Stimulated activated CD4-positive, alpha-beta T cell treated with anti-CD3 and anti-CD28 coated beads, Interleukin-2, amount 100 ng/mL, for 24 hours (primary cell): Measurements from ENCODE around the gene MANEAL.

ENCODE experiments used
- DNase-seq, 2 donors: peaks; one replicate each; pipeline ENCODE4 v3.0.0-alpha.2; 2020

Gene MANEAL

GRCh38 chr1:37831109-37831508 lies 37.5 kb downstream of the MANEAL start:
- DNase-seq: no peak

GRCh38 chr1:37831809-37832208 lies 38.2 kb downstream of the MANEAL start:
- DNase-seq: no peak

DNA sequence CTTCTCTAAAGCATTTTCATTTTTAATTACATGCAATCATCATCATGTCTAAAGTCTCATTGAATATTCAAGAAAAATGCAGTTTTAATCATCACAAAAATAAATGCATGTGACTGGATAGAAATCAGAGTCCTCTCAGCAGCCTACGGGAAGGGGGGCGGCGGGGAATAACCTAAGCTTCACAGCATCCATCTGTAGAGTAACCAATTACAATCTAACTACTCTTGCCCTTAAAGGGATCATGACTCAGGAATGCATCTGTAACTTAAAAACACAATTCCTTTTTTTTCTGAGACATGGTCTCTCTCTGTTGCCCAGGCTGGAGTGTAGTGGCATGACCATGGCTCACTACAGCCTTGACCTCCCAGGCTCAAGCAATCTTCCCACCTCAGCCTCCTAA lies 43.1 kb downstream of the MANEAL start:
- no peak for DNase-seq

GRCh38 chr1:37839676-37840075 lies 46.0 kb downstream of the MANEAL start:
- no peak for DNase-seq

GRCh38 chr1:37840711-37841110 lies 47.1 kb downstream of the MANEAL start:
- no peak for DNase-seq

- no peak for DNase-seq
Observed at GRCh38 chr1:37841652-37842051, 48.0 kb downstream of the MANEAL start.

DNA sequence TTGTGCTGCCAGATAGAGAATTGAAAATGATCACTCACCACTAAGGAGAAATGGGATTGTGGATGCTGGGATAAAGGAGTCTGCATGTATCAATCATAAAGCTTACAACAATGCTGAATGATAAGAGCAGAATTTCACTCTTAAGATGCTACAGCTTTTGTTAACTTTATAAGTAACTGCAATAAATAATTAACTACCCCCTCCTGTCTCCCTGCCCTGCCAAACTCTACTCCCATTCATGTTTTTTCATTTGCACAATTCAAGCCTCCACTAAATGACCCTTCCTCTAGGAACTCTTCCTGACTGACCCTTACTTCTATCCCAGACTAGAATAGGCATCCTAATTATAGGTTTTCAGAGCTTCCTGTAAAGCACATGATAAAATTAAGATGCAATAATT lies 50.9 kb downstream of the MANEAL start:
- DNase-seq: no peak

GRCh38 chr1:37845049-37845646 lies 51.5 kb downstream of the MANEAL start:
- no peak for DNase-seq

DNA sequence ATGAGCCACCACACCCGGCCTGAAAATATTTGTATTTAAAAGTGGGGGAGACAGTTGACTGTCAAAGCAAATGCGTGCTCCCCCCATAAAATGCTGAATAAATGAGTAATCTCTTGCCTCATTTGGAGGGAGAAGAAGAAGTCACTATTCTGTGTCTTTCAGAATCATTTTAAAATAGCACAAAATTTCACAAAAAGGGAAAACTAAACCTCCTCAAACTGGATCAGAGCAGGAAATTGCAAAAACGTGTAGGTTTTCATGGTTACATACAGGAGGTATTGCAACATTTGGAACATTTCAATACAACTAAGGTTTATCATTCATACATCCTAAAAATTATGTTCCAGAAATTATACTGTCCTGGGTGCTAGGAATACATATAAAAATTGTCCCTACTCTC lies 52.1 kb downstream of the MANEAL start:
- no peak for DNase-seq

GRCh38 chr1:37846647-37847339 lies 53.1 kb downstream of the MANEAL start:
- no peak for DNase-seq

DNA sequence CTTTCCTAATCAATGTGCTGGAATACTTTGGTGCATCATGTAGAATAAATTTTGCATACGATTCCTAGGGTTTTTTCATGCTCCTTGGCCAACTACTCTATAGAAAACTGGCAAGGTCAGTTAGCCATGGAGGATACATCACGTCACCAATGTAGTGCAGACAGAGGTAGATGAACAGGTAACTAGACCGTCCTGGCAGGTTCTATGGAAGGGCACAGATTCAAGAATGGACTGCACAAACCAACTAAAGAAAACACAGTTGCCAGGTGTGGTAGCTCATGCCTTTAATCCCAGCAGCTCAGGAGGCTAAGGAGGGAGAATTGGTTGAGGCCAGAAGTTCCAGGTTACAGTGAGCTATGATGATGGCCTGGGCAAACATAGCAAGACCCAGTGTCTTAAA lies 55.8 kb downstream of the MANEAL start:
- DNase-seq: no peak

GRCh38 chr1:37850352-37850955 lies 56.8 kb downstream of the MANEAL start:
- DNase-seq: no peak
